Thyroid gland (tissue), 4 donors: ENCODE results near the gene INKA1. TPM values are rescaled to one million over a fixed set of nuclear protein-coding genes. Genes with fewer than 3 reads are reported as not detected.

ENCODE experiments used
- DNase-seq, 2 donors: peaks; one replicate each; pipeline ENCODE4 v3.0.0-alpha.2; 2019
- H3K27ac ChIP-seq, 3 donors: fragments of 200-600 bp; sonication (generic); 1 replicate in 2 of 3; 2 replicates in 1 of 3; pipeline ENCODE4 v1.5.1; 2016 to 2019; ENCODE audit warnings: mild to moderate bottlenecking in 1 of 3, moderate library complexity in 1 of 3
- H3K27me3 ChIP-seq: fragments of 200-600 bp; sonication (generic); one replicate; pipeline ENCODE4 v1.5.1; 2019
- H3K36me3 ChIP-seq, 2 donors: fragments of 200-600 bp; sonication (generic); one replicate each; pipeline ENCODE4 v1.5.1; 2016 to 2019
- H3K4me1 ChIP-seq, 2 donors: fragments of 200-600 bp; sonication (generic); one replicate each; pipeline ENCODE4 v1.5.1; 2017 to 2019
- H3K4me3 ChIP-seq, 3 donors: fragments of 200-600 bp; sonication (generic); replicated peaks in 1 of 3; 1 replicate in 2 of 3; 2 replicates in 1 of 3; pipeline ENCODE4 v1.5.1; 2016; ENCODE audit warnings: mild to moderate bottlenecking in 1 of 3
- H3K9me3 ChIP-seq: fragments of 200-600 bp; sonication (generic); one replicate; pipeline ENCODE4 v1.5.1; 2017
- POLR2A ChIP-seq, 2 donors: fragments of 450-650 bp; IDR thresholded peaks; one replicate each; pipeline ENCODE4 v1.6.1; 2017; ENCODE audit warnings: antibody characterized with exemption in 2 of 2, mild to moderate bottlenecking in 2 of 2, moderate library complexity in 1 of 2
- WGBS, 2 donors: methylation state at CpG; one replicate each; pipeline ENCODE4 v1.1.5; 2017; 5-methylcytosine and 5-hydroxymethylcytosine counted together
- intact Hi-C: fragments of 100-400 bp; cut with DNase I; formaldehyde crosslinking; loops from one replicate; pipeline ENCODE4 v1.15.1; 2023
- total RNA-seq, 4 donors: library from RNA; depleted of rRNA; stranded (reverse); fragments of >200 nt; gene quantifications; one replicate each; pipeline ENCODE4 v1.2.3, GENCODE V29; 2016
- TF ChIP-seq, protein P1 (sequence below), 6 experiments: fragments of 200-600 bp in 3 of 6; fragments of 450-650 bp in 3 of 6; sonication (generic) in 3 of 6; IDR thresholded peaks; one replicate each; pipeline ENCODE4 v1.5.1; 2016 to 2019; ENCODE audit warnings: antibody characterized with exemption in 6 of 6, mild to moderate bottlenecking in 2 of 6, inconsistent platforms in 1 of 6, moderate library complexity in 1 of 6

Gene INKA1
- total RNA-seq, 4 donors from 2014 or later: 3.1 to 7.3 (median 5.6) TPM

DNA sequence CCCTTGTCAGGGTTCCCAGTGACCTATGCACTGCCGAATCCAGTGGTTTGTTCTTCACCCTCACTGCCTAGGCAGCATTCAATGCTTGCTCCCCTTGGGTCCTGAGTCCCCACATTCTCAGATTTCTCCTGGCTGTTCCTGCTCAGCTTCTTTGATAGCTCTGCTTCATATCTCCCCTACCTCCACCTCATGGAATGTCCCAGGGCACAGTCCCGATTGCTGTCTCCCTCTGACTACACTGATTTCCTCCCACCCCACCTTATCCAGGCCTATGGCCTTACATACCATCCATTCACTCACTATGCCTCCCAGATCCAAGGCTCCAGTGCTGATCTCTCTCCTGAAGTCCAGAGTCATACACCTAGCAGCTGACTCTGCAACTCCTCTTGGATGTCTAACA is 1.9 kb upstream of the INKA1 start:
- Histone ChIP-seq H3K4me3 (no peak overlapping the region), H3K36me3 (no peaks in the 10 kb centered on the region), H3K27ac (no peak overlapping the region), H3K4me1 (peaks cover 12 to 29% of the 10 kb centered on the region in 2 donors), H3K9me3 (no peaks in the 10 kb centered on the region), H3K27me3 (no peaks in the 10 kb centered on the region)
- no peak for TF ChIP-seq POLR2A (IDR thresholded peaks at IDR 0.05)
- TF ChIP-seq, protein P1, sequence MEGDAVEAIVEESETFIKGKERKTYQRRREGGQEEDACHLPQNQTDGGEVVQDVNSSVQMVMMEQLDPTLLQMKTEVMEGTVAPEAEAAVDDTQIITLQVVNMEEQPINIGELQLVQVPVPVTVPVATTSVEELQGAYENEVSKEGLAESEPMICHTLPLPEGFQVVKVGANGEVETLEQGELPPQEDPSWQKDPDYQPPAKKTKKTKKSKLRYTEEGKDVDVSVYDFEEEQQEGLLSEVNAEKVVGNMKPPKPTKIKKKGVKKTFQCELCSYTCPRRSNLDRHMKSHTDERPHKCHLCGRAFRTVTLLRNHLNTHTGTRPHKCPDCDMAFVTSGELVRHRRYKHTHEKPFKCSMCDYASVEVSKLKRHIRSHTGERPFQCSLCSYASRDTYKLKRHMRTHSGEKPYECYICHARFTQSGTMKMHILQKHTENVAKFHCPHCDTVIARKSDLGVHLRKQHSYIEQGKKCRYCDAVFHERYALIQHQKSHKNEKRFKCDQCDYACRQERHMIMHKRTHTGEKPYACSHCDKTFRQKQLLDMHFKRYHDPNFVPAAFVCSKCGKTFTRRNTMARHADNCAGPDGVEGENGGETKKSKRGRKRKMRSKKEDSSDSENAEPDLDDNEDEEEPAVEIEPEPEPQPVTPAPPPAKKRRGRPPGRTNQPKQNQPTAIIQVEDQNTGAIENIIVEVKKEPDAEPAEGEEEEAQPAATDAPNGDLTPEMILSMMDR (IDR thresholded peaks at IDR 0.05): no peak
- intact Hi-C loops: loop anchor here (5.0 kb wide), 1 partner anchor 101 kb away; the partner anchor contains the start of gene MST1R
- no peak for DNase-seq
- WGBS, 2 donors: 84 to 88% methylated on average over 2 of the region's 2 CpGs

DNA sequence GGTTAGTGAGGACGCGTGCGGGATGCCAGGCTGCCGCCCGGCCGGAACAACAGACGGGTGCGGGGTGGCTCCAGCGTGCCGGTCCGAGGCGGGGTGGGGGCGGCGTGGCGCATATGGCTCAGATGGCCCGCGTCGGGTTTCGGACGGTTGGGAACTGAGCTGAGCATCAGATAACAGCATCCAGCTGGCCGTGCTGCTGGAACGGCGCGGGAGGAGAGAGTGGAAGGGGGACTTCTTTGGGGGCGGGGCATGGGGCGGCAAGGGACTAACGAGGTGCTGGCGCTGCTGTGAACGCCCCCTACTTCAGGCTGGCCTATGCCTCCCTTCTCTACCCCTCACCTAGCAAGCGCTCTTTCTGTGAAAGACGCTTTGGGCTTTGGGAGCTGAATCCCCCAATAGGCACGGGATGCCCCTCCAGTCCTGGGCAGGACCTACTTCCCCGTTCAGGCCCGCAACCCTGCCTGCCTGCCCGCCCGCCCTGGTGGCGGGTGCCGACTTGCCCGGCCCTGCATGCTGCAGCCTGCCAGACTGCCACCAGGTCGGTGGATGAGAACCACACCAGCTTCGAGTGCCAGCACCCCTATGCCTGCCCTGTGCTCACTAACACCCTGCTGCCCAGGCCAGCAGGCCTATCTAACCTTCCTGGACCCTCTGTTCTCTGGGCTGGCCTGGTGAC is 542 bp downstream of the INKA1 start:
- Histone ChIP-seq H3K4me3 (peak overlapping the region; percentile 34 to 72 (median 60)), H3K9me3 (no peaks in the 10 kb centered on the region), H3K36me3 (no peaks in the 10 kb centered on the region), H3K4me1 (peaks cover 12 to 37% of the 10 kb centered on the region in 2 donors), H3K27me3 (no peaks in the 10 kb centered on the region), H3K27ac (peak overlapping the region in 2 of 3 donors; percentile 85 to 96)
- WGBS, 2 donors: 12 to 27% methylated on average over 10 to 28 of the region's 41 CpGs
- TF ChIP-seq, protein P1 (IDR thresholded peaks at IDR 0.05): no peak
- TF ChIP-seq POLR2A (IDR thresholded peaks at IDR 0.05): no peak
- intact Hi-C loops: loop anchor here (2.0 to 5.0 kb wide), 2 partner anchors 39 to 99 kb away; partner anchors contain the start of gene MST1R
- DNase-seq: peak in 1 of 2 donors; percentile 19

DNA sequence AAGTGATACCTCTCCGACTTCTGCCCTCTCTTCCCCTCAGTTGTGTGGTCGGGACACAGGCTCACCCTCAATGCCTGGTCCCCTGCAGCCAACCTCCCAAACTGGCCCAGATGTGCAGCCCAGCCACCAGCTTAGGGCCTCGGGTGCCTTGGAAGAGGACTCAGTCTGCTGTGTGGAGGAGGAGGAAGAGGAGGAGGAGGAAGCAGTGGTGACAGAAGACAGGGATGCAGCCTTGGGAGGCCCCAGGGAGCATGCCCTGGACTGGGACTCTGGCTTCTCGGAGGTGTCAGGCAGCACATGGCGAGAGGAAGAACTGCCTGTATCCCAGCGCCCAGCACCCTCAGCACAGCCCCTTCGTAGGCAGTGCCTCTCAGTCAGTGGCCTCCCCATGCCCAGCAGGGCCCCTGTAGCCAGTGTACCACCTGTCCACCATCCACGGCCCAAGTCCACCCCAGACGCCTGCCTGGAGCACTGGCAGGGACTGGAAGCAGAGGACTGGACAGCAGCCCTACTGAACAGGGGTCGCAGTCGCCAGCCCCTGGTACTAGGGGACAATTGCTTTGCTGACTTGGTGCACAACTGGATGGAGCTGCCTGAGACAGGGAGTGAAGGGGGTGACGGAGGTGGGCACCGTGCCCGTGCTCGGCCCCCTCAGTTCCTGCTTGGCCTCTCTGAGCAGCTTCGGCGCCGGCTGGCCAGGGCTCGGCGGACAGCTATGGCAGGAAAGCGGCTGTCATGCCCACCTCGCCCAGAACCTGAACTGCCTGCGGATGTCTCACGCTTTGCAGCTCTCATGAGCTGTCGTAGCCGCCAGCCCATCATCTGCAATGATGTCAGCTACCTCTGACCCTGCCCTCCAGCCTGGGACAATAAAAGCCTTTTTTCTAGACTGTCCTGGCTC is 1.3 kb downstream of the INKA1 start:
- TF ChIP-seq, protein P1 (IDR thresholded peaks at IDR 0.05): no peak
- TF ChIP-seq POLR2A (IDR thresholded peaks at IDR 0.05): no peak
- H3K4me1 ChIP-seq: peaks cover 12 to 37% of the 10 kb centered on the region in 2 donors
- peak overlapping the region; percentile 91 to 96 (median 94) for H3K27ac ChIP-seq
- DNase-seq: peak in 1 of 2 donors; percentile 9
- H3K27me3 ChIP-seq: no peaks in the 10 kb centered on the region
- no peak overlapping the region for H3K4me3 ChIP-seq
- WGBS, 2 donors: 83 to 84% methylated on average over 13 to 18 of the region's 26 CpGs
- intact Hi-C loops: loop anchor here (2.0 to 5.0 kb wide), 2 partner anchors 38 to 98 kb away; partner anchors contain the start of gene MST1R
- peaks cover 4 to 5% of the 10 kb centered on the region in 2 donors for H3K36me3 ChIP-seq
- H3K9me3 ChIP-seq: no peaks in the 10 kb centered on the region

DNA sequence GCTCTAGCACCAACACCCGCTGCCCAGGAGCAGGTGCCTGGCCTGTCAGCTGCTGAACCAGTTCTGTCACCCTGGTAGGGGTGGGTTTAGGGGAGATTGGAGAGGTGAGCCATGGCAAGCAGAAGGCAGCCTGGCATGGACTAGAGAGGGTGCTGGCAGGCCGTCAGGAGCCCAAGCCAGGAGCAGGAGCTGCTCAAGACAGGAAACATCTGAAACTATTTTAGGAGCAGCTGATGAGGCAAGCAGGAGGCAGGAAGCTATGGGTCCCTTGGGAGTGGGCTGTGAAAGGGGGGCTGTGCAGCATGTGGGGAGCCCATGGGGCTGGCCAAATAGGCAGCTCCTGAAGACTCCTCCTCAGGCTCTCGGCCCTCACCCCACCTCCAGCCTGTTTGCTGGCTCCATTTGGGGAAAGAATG is 2.3 kb downstream of the INKA1 start:
- no peaks in the 10 kb centered on the region for H3K9me3 ChIP-seq
- TF ChIP-seq POLR2A (IDR thresholded peaks at IDR 0.05): no peak
- TF ChIP-seq, protein P1 (IDR thresholded peaks at IDR 0.05): no peak
- H3K27ac ChIP-seq: peak overlapping the region; percentile 91 to 96 (median 94)
- H3K36me3 ChIP-seq: peaks cover 6 to 13% of the 10 kb centered on the region in 2 donors
- no peaks in the 10 kb centered on the region for H3K27me3 ChIP-seq
- intact Hi-C loops: loop anchor here (2.0 kb wide), 1 partner anchor 37 kb away; no protein-coding TSS in a partner anchor
- WGBS, 2 donors: 9 to 20% methylated on average over 2 to 3 of the region's 3 CpGs
- no peak overlapping the region for H3K4me3 ChIP-seq
- DNase-seq: peak; percentile 96 to 98
- peaks cover 12 to 37% of the 10 kb centered on the region in 2 donors for H3K4me1 ChIP-seq
